GM18508 (cell line): ENCODE measurements around the gene GOLGA6A.

Experiments used
- ATAC-seq: cut with Tn5 transposase; IDR thresholded peaks from one replicate; pipeline ENCODE4 v1.9.1; 2021; ENCODE audit warnings: moderate number of reproducible peaks; ENCODE audit not compliant: insufficient read depth, unreplicated experiment

Gene GOLGA6A

GRCh38 chr15:74037171-74038117 lies 44.9 kb downstream of the GOLGA6A start:
- no peak for ATAC-seq

DNA sequence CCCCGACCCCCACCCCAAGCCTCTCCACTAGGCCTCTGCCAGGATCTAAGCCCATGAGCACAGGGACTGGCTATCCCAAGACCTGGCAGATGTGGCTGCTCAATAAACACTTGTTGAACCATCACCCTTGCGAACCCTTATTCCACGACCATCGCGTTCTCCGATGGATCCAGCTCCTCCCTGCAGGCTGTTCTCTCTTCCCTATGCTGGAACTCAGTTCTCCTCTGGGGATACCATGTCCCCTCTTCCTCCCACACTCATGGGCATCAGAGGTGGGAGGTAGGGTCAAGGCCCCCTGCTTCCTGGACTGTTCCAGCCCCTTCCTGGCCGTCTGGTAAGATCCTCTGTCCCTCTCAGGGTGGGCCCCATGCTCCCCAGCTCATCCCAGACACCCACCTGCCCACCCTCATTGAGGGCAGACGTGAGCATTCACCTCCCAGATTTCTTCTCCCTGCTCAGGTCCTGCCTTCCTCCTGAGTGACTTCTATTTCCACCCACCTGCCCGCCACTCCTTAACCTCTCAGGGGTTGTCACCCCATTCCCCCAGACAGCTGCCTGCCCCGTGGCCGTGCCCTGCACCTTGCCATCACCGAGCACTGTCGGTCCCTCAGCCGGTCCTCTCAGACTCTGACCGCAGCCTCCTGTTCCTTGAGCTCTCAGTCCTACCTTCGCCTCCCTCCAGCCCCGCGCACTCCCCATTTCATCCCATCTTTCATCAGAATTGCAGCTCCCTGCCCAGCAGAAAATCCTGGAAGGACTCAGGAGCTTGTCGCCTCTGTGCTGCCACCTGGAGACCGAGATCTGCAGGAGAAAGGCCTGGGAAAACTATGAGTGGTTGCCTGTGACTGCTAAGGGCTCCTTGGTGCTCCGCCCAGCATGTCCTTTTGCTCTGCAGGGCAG lies 45.8 kb downstream of the GOLGA6A start:
- no peak for ATAC-seq

GRCh38 chr15:74035121-74036017 lies 47.0 kb downstream of the GOLGA6A start:
- ATAC-seq: no peak

DNA sequence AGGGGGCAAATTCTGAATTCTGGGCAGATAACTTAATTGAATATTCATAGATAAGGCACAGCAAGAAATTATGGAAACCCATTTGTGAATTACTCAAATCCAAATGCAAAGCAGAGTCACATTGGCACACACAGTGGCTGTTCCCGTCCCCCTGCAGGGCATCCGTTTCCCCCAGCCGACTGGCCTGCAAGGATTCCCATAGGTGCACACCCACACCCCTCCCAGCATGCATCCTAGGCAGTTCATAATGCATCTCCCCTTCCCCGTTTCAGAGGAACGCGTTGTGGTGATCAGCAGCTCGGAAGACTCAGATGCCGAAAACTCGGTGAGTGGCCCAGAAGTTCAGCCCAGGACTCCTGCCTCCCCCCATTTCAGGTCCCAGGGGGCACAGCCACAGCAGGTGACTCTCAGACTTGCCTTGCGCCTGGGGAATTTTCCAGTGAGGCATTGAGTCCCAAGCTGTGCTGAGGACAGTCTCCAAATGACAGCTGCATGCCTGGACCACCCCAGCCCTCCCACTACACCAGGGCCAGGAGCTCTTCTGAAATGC lies 48.1 kb downstream of the GOLGA6A start:
- no peak for ATAC-seq

DNA sequence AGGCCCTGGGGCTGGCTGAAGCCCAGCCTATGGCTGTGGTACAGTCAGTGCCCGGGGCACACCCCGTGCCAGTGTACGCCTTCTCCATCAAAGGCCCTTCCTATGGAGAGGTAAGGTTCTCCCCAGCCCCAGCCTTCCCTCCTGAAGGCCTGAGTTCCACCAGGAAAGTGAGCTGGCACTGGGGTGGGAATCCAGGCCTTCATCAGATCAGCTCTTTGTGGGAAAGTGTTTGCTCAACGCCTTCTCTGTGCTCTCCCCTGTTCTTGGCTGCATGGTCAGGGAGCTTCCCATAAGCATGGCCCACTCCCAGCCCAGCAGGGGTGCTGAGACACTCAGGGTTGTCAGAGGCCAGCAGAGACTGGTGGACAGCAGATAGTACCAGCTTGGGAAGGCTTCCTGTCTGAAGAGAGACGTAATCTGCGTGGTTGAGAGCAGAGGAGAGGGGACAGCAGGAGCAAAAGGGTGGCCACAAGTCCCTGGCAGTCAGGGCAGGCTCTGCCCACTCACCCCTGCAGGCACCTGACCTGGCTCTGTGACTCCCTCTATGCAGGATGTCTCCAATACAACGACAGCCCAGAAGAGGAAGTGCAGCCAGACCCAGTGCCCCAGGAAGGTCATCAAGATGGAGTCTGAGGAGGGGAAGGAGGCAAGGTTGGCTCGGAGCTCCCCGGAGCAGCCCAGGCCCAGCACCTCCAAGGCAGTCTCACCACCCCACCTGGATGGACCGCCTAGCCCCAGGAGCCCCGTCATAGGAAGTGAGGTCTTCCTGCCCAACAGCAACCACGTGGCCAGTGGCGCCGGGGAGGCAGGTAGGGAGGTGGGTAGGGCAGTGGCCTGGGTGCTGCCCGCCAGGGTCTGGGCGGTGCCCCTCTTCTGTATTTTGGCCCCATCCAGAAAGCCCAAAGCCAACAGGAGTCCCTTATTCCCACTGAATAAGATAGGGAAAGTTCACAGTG lies 49.5 kb downstream of the GOLGA6A start:
- ATAC-seq: no peak

- ATAC-seq: no peak
Measured at GRCh38 chr15:74032046-74032445, 50.3 kb downstream of the GOLGA6A start.

DNA sequence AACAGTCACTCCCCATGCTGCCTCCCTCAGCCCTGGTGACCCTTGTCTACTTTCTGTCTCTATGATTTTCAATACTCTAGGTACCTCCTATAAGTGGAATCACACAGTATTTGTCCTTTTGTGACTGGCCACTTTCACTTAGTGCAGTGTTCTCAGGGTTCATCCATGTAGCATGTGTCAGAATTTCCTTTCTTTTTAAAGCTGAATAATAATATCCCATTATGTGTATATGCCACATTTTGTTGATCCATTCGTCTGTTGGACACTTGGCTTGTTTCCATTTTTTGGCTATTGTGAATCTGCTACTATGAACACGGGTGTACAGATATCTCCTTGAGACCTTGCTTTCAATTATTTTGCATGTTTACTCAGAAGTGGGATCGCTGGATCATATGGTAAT lies 53.7 kb downstream of the GOLGA6A start:
- ATAC-seq: no peak

DNA sequence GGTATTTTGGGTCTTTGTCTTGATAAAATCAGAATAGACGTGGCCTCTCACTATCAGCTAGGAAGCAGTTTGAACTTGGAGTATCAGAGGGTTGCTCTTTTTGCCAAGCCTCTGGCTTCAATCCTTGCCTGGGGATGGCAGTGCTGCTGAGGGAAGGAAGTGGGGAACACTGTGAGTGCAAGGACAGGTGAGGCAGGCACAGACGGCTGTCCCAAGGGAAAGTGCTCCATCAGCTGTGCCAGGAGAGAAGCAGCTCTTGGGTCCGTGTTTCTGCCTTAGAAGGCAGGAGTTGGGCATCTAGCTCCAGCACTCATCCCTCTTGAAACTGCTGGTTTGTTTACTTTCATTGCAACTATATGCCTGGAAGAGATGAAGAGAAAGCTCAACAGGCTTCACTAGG lies 54.7 kb downstream of the GOLGA6A start:
- ATAC-seq: no peak

DNA sequence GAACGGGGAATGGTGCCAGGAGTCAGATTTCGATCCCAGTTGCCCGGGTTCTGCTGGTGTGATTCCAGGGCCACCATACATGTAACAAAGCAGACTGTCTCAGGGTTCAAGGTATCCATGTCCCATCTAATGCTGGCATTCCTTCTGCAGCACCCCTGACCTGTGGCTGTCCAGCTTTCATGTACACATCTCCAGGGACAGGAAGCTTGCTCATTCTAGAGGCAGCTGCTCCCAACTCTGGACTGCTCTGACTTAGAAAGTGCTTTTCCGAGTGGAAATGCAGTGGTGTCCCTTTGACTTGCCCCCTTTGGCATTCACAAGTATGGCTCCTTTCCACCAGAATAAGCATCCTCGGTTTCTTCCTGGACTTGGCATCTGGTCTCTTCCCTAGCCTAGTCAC lies 56.9 kb downstream of the GOLGA6A start:
- no peak for ATAC-seq

DNA sequence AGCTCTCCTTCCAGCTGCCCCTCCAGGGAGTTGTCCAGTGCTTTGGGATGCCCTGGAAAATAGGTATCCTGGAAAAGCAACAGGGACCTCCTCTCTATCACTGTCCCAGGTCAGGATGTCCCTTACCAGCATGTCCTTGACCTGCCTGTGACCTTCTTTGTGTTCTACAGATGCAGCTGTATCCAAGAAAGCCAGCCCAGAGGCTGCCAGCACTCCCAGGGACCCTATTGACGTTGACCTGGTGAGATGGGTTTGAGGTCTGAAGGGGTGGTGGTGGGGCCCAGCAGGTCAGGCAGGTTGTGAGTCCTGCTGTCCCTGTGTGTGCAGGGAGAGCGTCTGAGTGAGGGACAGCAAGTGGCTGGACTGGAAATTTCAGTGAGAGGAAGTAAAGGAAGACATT lies 57.7 kb downstream of the GOLGA6A start:
- ATAC-seq: no peak

GRCh38 chr15:74022706-74023470 lies 59.5 kb downstream of the GOLGA6A start:
- no peak for ATAC-seq
